ENCODE results near the gene TSEN34.

DNA sequence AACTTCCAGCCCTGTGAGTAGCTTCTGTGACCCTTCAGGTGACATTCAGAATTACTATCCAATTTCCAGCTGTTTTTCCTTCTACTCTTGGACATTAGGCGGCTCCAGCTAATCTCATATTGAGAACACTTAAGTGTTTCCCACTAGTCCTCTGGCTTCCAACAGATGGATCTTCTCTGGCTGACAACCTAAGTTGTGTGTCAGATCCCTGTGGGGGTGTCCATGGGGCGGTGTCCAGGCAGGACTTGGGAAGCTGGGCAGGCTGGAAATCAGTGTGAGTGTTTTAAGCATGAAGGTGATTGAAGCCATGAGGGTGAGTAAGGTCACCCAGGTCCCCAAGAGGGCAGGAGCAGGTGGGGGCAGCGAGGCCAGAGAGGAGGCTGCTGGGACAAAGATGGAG is 43.4 kb upstream of the TSEN34 start:
- TF ChIP-seq CTCF (IDR thresholded peaks at IDR 0.05; ENCODE audit: low read depth, low read length) (no peak), EZH2phosphoT487 (IDR thresholded peaks at IDR 0.05; ENCODE audit: low read depth) (no peak)

Data from OCI-LY3 (cell line).